ENCODE measurements around the gene ASTN2.
"Not testable (repeated sequence)": the region's sequence is repeated elsewhere in the genome, so short reads cannot be mapped to it uniquely, and the experiment has no call there.

The ASTN2 gene

GRCh38 chr9:116837018-116837989 is 577.6 kb downstream of the ASTN2 start:
- no peaks in the 10 kb centered on the region for H3K36me3 ChIP-seq (ENCODE audit: insufficient read depth, low read length)

GRCh38 chr9:116830321-116830720 is 584.5 kb downstream of the ASTN2 start:
- not testable (repeated sequence) for H3K79me2 ChIP-seq (ENCODE audit: insufficient read depth, low read length); H3K9me3 ChIP-seq (ENCODE audit: low read length); H2AFZ ChIP-seq (ENCODE audit: low read length); H3K27me3 ChIP-seq (ENCODE audit: insufficient read depth, low read length); H3K4me1 ChIP-seq (ENCODE audit: insufficient read depth, low read length, severe bottlenecking); H4K20me1 ChIP-seq (ENCODE audit: insufficient read depth, low read length); H3F3A ChIP-seq (ENCODE audit: insufficient read depth, low read length); H3K4me3 ChIP-seq (ENCODE audit: low read depth, low read length, poor library complexity, severe bottlenecking); H3K9me2 ChIP-seq (ENCODE audit: low read depth, low read length); H3K27ac ChIP-seq (ENCODE audit: low read depth, low read length, poor library complexity, severe bottlenecking); H3K9ac ChIP-seq (ENCODE audit: low read length); H3K36me3 ChIP-seq (ENCODE audit: insufficient read depth, low read length); H3K4me2 ChIP-seq (ENCODE audit: low read length)

More at GRCh38 chr9:116837018-116837989, 577.6 kb downstream of the ASTN2 start:
- no peaks in the 10 kb centered on the region for H3K9me2 ChIP-seq (ENCODE audit: low read depth, low read length)
- H3K79me2 ChIP-seq (ENCODE audit: insufficient read depth, low read length) = no peaks in the 10 kb centered on the region
- no peak overlapping the region for H3K9ac ChIP-seq (ENCODE audit: low read length)
- no peaks in the 10 kb centered on the region for H3K27me3 ChIP-seq (ENCODE audit: insufficient read depth, low read length)
- H3K27ac ChIP-seq (ENCODE audit: low read depth, low read length, poor library complexity, severe bottlenecking) = no peak overlapping the region
- no peak overlapping the region for H2AFZ ChIP-seq (ENCODE audit: low read length)
- no peaks in the 10 kb centered on the region for H3K4me1 ChIP-seq (ENCODE audit: insufficient read depth, low read length, severe bottlenecking)
- no peaks in the 10 kb centered on the region for H4K20me1 ChIP-seq (ENCODE audit: insufficient read depth, low read length)
- H3K4me3 ChIP-seq (ENCODE audit: low read depth, low read length, poor library complexity, severe bottlenecking) = no peak overlapping the region
- H3K9me3 ChIP-seq (ENCODE audit: low read length) = no peaks in the 10 kb centered on the region
- H3F3A ChIP-seq (ENCODE audit: insufficient read depth, low read length) = no peaks in the 10 kb centered on the region
- TF ChIP-seq, protein P1, sequence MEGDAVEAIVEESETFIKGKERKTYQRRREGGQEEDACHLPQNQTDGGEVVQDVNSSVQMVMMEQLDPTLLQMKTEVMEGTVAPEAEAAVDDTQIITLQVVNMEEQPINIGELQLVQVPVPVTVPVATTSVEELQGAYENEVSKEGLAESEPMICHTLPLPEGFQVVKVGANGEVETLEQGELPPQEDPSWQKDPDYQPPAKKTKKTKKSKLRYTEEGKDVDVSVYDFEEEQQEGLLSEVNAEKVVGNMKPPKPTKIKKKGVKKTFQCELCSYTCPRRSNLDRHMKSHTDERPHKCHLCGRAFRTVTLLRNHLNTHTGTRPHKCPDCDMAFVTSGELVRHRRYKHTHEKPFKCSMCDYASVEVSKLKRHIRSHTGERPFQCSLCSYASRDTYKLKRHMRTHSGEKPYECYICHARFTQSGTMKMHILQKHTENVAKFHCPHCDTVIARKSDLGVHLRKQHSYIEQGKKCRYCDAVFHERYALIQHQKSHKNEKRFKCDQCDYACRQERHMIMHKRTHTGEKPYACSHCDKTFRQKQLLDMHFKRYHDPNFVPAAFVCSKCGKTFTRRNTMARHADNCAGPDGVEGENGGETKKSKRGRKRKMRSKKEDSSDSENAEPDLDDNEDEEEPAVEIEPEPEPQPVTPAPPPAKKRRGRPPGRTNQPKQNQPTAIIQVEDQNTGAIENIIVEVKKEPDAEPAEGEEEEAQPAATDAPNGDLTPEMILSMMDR (IDR thresholded peaks at IDR 0.05; ENCODE audit: low read length) = no peak
- no peak for TF ChIP-seq EZH2 (IDR thresholded peaks at IDR 0.05; ENCODE audit: borderline replicate concordance, low read length)
- H3K4me2 ChIP-seq (ENCODE audit: low read length) = no peak overlapping the region

- no peak overlapping the region for H3K9ac ChIP-seq (ENCODE audit: low read length)
- TF ChIP-seq, protein P1 (IDR thresholded peaks at IDR 0.05; ENCODE audit: low read length) = no peak
- TF ChIP-seq EZH2 (IDR thresholded peaks at IDR 0.05; ENCODE audit: borderline replicate concordance, low read length) = no peak
- no peaks in the 10 kb centered on the region for H4K20me1 ChIP-seq (ENCODE audit: insufficient read depth, low read length)
- H3K27ac ChIP-seq (ENCODE audit: low read depth, low read length, poor library complexity, severe bottlenecking) = no peak overlapping the region
- no peaks in the 10 kb centered on the region for H3K27me3 ChIP-seq (ENCODE audit: insufficient read depth, low read length)
- H3K36me3 ChIP-seq (ENCODE audit: insufficient read depth, low read length) = no peaks in the 10 kb centered on the region
- H3F3A ChIP-seq (ENCODE audit: insufficient read depth, low read length) = no peaks in the 10 kb centered on the region
- no peaks in the 10 kb centered on the region for H3K4me1 ChIP-seq (ENCODE audit: insufficient read depth, low read length, severe bottlenecking)
- no peak overlapping the region for H3K4me3 ChIP-seq (ENCODE audit: low read depth, low read length, poor library complexity, severe bottlenecking)
- no peaks in the 10 kb centered on the region for H3K79me2 ChIP-seq (ENCODE audit: insufficient read depth, low read length)
- H3K9me3 ChIP-seq (ENCODE audit: low read length) = no peaks in the 10 kb centered on the region
- H3K4me2 ChIP-seq (ENCODE audit: low read length) = no peak overlapping the region
- H2AFZ ChIP-seq (ENCODE audit: low read length) = no peak overlapping the region
- H3K9me2 ChIP-seq (ENCODE audit: low read depth, low read length) = no peaks in the 10 kb centered on the region
Observed at GRCh38 chr9:116821633-116822229, 593.1 kb downstream of the ASTN2 start.

Measured in OCI-LY1 (cell line).